AG09319 (cell line): ENCODE results near the gene MAEA.

Source experiments
- DNase-seq: peaks from one replicate; pipeline ENCODE4 v3.0.0-alpha.2; 2010; ENCODE audit warnings: low read depth; ENCODE audit errors: extremely low read depth
- TF ChIP-seq, protein P1 (sequence below): IDR thresholded peaks from 2 replicates; pipeline ENCODE4 v1.5.1; 2011; ENCODE audit warnings: low read depth, mild to moderate bottlenecking, inconsistent platforms, low read length, moderate library complexity

Gene MAEA

DNA sequence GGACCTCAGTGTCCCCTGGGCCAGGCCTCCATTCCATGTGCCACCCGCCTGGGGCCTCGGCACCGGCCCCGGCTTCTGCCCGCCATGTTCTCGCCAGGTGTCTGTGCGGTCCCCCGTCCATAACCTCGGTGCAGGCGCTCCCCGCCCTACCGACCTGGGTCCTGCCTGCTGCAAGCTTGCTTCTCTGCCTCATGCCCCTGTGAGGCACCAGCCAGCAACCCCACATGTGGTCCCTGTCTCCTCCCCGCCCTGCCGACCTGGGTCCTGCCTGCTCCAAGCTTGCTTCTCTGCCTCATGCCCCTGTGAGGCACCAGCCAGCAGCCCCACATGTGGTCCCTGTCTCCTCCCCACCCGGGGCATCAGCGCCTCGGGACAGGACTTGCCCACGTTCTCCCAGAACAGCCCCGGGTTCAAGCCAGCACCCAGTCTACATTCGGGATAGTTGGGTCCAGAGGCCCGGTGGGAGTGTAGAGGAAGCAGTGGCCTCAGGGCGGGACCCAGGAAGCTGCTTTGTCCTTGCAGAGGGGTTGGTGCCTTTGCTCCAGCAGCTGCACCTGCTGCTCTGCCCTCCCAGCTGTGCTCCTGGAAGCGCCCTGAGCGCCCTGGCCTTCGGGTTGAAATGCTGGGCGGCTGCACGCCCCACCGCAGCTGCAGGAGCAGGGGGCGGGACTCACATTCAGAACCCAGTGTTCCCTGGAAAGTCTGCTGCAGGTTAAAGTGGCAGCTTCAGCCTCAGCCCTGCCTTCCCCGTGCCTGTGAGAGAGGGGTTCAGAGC lies 37.2 kb downstream of the MAEA start:
- TF ChIP-seq, protein P1, sequence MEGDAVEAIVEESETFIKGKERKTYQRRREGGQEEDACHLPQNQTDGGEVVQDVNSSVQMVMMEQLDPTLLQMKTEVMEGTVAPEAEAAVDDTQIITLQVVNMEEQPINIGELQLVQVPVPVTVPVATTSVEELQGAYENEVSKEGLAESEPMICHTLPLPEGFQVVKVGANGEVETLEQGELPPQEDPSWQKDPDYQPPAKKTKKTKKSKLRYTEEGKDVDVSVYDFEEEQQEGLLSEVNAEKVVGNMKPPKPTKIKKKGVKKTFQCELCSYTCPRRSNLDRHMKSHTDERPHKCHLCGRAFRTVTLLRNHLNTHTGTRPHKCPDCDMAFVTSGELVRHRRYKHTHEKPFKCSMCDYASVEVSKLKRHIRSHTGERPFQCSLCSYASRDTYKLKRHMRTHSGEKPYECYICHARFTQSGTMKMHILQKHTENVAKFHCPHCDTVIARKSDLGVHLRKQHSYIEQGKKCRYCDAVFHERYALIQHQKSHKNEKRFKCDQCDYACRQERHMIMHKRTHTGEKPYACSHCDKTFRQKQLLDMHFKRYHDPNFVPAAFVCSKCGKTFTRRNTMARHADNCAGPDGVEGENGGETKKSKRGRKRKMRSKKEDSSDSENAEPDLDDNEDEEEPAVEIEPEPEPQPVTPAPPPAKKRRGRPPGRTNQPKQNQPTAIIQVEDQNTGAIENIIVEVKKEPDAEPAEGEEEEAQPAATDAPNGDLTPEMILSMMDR = no peak
- DNase-seq = no peak

DNA sequence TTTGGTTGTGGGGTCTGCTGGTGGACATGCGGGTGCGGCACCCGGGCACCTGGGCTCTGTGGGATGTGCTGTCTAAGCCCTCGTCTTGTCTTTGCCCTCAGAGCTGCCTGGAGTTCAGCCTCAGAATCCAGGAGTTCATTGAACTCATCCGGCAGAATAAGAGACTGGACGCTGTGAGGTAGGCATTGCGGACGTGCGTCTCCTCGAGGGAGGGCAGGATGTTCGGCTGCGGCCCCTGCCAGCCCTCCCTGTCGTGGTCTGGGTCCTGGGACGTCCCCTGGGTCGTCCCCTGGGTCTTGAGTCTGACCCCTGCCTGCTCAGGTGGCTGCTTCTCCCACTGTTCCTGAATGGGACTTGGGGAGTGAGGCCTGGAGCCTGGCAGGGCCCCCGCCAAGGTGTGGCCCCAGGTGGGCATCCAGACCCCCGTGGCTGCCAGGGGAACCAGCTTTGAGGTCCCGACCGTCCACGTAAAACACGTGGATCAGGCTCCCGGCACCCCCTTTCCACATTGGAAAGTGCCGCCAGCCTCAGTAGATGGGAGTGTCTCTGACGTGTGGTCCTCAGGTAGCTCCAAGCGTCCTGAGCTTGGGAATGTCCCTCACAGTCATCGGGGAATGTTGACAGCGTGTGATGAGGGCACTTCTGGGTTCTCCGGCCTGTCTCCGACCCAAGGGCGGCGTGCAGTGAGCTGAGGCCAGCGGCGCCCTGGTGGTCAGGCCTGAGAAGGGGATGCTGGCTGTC lies 38.0 kb downstream of the MAEA start:
- DNase-seq = no peak
- TF ChIP-seq, protein P1 = no peak

DNA sequence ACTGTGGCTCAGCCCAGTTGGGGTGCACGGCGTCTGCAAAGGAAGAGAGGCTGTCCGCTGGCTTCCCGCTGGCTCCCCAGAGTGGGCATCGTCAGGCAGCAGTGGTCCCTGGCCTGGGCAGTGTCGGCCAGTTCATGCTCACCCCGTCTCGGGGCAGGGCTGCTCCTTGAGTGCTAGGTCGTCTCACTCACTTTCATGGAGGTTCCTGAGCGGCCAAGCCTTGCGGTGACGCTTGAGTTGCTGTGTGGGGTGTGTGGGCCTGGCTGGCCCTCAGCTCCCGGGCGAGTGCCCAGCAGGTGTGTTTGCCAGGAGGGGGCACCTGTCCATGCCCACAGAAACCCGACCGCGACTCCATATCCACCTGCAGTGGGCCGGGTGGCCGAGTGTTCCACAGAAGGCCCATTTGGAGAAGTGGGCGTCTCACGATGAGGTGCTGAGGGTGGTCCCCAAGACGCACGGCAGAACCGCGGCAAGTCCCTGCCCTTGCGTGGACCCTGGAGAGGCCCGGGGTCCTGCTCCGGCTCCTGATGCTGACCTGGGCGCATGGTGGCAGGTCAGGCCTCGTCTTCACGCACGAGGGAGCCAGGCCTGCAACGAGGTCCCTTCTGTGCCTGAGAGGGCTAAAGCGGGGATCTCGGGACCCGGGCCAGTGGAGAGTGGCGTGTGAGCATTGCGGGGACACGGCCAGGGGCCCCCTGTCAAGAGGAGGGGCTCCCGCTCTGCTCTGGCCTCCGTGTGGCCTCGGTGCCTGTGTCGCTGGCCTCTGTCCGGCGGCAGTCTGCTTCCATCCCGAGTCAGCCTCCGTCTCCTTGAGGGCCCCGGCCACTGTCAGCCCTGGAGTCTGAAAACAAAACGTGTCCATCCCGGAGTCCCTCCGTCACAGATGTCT lies 38.8 kb downstream of the MAEA start:
- no peak for DNase-seq
- TF ChIP-seq, protein P1 = no peak

DNA sequence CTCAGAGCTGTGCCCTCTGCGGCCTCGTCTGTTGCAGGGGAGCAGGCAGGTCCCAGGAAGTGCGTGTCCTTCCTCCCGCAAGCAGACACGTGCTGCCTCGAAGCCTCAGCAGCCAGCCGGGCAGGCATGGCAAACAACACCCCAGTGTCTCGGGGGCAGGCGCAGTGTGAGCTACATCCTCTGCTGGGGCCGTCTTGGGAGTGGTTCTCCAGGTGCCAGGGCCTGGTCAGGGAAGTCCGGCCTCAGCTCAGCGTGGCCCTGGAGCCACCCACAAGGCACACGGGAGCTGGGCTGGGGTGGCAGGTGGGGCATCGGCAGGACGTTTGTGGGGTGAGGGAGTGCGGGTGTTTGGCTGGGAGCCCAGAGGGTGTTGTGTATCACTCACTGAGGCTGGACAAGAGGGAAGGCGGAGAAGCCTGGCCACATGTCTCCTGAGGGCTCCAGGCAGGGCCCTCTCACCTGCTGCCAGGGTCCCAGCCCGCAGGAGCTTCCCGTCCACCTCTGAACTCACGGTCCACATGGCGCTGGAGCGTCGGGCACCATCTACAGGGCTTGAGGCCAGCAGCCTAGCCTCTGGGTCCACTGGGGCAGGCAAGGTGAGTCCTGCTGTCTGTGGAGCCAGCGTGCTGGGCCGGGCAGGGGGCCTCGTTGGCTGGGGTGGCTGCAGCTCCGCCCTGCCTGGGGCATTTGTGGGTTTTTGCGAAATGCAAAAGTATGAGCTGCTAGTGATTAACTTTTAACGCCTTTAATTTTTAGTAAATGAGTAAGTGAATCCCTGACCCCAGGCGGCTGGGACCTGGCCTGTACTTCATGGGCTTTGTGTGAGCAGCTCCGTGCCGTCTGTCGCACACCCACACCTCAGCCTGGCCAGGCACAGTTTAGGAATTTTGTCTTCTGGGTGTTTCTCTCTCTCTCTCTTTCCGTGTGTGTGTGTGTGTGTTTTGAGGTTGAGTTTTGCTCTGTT lies 40.0 kb downstream of the MAEA start:
- TF ChIP-seq, protein P1 = no peak
- no peak for DNase-seq

DNA sequence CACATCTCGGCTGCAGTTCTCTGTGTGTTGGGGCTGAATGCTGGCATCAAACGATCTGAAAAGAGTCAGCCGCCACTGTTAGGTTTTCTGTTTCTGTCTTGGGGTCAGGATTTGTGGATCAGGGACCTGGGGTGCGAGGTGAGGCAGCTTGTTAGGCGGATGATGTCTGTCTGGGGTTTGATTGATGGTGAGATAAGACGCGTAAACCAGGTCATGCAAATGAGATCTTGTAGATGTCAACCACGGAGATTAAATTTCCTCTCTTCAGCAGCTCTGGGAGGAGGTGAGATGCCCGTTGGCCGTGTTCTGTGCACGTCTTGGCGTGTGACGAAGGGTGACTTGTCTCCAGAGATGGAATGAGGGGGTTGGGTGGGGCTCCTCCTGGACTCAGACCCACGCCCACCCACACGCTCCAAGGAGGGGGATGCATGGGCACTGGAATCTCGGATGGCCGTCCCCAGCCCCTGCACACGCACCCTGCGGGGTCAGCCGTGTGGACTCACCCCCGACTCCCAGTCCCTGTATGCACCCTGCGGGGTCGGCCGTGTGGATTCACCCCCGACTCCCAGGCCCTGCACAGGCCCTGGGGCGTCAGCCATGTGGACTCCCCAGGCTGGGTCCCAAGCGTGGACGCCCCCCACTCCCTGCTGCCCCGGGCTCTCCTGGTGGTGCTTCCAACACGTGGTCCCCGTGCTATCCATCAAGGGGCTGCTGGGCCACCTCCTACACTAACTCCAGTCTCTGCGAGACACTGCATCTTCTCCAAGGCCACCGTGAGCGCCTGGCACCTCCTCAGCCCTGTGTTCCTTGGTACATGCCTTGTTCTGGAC lies 41.3 kb downstream of the MAEA start:
- TF ChIP-seq, protein P1 = no peak
- no peak for DNase-seq
